Jurkat, Clone E6-1 (cell line): ENCODE results near the gene IFNA13. TPM values are rescaled to one million over a fixed set of nuclear protein-coding genes. Genes with fewer than 3 reads are reported as not detected.
"Not testable (repeated sequence)": the region's sequence is repeated elsewhere in the genome, so short reads cannot be mapped to it uniquely, and the experiment has no call there.

Experiments
- DNase-seq: peaks from one replicate; pipeline ENCODE4 v3.0.0-alpha.2; 2011; ENCODE audit warnings: low read depth, low spot score
- H3K4me3 ChIP-seq: 2 replicates; pipeline ENCODE4 v1.5.1; 2011; ENCODE audit warnings: mild to moderate bottlenecking, low read length, control low read depth, moderate library complexity
- polyA plus RNA-seq: library from polyadenylated mRNA; unstranded; fragments of >200 nt; gene quantifications from one replicate; pipeline ENCODE4 v1.2.1, GENCODE V29; 2012; ENCODE audit warnings: missing spikeins; ENCODE audit not compliant: insufficient read length, insufficient read depth

IFNA13 gene
- polyA plus RNA-seq, result not detected

DNA sequence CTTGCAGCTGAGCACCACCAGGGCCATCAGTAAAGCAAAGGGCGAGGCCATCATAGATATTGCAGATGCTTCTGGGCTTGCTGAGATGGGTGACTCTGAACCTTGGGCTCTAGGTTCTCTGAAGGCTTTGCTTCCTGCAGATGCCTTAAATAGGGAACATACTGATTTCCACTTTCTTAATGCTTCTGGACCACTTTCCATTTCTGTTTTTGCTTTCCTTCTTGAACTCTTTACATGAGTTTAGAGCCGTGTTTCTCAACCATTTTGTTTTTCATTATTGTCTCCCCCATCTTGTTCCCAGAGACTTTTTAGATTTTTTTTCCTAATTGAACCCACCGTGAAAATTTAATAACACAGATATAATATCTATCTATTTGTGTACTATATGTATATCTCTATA, at the start of gene IFNA13:
TSS of gene IFNA13 (minus strand) at position 101 of the 400 bp plus-strand sequence. CDS start at position 54, 47 bp downstream.
- DNase-seq, result no peak
- H3K4me3 ChIP-seq, result no peak within 1 kb of the TSS

DNA sequence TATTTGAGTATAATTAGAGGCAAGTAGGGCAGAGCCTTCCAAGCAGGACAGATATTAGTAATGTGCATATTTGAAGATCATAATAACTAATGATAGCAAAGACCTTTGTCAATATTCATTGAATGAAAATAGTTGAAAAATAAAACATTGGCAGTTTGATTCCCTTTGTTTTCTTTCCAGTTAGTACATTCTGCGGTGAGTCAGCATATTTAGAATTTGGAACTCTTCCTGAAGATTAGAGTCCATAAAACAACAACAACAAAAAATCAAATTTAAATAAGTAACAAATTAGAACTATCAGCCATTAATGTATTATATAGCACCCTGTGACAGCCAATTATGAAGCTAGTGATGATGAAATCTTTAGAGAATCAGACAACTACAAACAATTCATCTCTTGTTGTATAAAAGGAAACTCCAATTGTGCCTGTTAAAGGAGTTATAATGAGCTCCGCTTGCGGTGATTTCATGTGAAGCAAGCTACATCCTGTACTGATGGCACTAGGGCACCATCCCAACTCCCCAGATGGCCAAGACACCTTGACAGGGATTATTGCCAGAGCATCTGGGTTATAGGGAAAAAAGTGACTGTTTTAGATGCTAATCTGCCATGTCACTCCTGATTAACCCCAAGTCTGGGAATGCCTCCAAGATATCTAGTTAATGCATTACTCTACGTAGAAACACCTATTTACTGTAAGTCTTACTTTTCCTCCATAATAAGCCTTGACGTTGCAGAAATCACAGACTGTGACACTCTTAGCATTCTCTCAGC, 47.8 kb upstream of the IFNA13 start:
- DNase-seq, result no peak
- no peak overlapping the region for H3K4me3 ChIP-seq

DNA sequence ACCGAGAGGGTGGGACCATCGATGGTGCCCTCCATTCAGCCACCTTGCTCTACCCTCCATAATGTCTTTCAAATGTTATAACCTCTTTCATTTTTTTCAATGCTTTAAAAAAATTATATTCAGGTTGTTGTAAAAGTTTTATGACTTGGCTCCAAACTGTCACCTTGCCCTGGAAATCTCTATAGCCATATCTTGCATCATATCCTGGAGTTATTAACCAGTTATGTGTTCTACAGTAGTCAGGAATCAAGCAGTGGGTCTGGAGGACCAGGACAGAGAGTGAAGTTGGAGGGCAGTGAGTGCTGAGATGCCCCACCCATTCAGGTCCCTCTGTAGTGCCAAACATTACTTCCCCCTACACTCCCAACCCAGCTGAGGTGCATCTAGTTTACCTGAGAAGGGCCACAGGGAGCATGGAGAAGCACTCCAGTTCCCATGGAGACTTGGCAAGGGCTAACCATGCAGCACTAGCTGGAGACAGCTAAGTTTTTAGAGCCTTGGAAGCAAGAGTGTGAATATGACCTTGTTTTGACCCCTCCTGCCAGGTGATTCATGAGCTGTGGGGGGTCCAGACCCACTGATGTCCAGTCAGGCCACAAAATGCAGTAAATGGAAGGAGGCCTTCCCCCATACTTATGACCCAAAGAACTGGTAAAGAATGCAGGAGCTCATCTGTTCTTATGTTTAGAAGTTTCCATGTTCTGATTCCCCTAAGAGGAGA, 46.5 kb upstream of the IFNA13 start:
- DNase-seq, result no peak
- no peak overlapping the region for H3K4me3 ChIP-seq

DNA sequence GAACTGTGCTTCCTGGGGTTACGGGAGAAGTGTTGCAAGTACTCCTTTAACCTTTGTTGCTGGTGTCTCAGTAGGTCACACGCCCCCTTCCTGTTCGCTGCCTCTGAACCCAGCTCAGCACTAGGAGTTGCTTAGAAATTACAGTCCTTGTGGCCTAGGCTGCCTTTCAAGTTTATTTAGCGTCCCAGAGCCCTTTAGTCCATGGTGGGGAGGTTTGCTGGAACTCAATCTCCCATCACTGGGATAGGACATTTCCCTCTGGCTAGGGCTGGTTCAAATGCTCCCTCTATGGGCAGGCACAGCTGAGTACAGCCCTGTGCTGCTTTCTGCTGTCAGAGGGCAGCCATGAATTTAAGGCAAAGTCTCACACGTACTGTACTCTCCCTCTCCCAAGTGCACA, 45.8 kb upstream of the IFNA13 start:
- no peak overlapping the region for H3K4me3 ChIP-seq
- DNase-seq, result no peak

DNA sequence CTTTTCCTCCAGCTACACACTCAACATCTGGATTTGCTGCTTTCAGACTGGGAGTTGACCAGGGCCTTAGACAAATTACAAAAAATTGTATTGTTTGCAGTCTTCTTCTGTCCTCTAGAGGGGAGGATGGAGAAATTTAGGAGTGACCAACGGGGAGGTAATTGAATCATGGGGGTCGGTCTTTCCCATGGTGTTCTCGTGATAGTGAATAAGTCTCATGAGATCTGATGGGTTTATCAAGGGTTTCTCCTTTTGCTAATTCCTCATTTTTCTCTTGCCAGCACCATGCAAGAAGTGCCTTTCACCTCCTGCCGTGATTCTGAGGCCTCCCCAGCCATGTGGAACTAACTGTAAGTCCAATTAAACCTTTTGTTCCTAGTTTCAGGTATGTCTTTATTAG, 45.3 kb upstream of the IFNA13 start:
- no peak for DNase-seq
- H3K4me3 ChIP-seq, result no peak overlapping the region

DNA sequence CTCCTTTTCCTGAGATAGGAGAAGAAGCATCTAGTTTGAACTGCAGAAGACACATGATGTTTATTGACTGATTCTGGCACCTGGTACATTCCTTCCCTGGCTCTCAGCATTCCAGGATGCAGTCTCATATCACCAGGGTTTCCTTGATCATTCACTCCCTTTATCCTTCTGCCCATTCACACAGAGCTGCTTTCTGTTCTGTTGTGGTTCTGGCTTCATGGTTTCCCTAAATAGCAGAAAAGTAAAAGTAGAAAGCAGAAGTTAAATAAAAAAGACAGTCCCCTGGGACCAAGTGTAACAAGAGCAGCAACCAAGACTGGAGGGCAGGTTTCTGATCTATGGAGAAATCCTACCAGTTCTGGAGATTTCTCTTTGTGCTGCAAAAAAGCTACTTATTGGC, 44.2 kb upstream of the IFNA13 start:
- no peak for DNase-seq
- no peak overlapping the region for H3K4me3 ChIP-seq

DNA sequence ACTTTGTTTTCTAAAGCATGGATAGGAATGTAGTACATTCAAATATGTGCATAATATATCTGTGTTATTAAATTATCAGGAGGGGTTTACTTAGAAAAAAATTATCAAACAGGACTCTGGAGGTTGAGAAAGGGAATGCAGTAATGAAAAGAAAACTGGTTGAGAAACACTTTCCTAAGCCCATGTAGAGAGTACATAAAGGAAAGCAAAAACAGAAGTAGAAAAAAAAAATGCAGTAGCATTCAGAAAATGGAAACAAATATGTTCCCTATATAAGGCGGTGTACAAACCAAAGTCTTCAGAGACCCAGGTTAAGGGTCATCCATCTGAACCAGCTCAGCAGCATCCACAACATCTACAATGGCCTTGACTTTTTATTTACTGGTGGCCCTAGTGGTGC, 41.0 kb upstream of the IFNA13 start, which contains the start of gene IFNA8:
TSS of gene IFNA8 (plus strand) at position 301 of the 400 bp plus-strand sequence. CDS start at position 361, 60 bp downstream.
- H3K4me3 ChIP-seq, result no peak within 1 kb of the TSS
- no peak for DNase-seq

DNA sequence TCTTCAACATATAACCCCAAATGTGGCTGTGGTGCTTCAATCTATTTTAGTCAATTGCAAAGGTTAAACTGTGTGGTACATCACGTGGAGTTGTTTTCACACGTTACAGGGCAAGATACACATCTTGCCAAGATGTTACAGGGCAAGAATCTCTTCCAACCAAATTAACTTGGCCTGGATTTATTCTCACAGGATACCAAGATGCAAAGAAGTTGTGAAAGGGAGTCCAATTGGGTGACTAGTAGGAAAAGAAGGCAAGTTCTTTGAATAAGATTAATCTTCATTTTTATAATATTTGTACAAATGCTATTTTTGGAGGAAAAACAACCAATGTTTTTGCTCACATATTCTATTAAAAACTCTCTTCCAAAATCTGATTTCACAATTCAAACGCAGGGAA, 36.3 kb upstream of the IFNA13 start:
- H3K4me3 ChIP-seq, result no peak overlapping the region
- no peak for DNase-seq

DNA sequence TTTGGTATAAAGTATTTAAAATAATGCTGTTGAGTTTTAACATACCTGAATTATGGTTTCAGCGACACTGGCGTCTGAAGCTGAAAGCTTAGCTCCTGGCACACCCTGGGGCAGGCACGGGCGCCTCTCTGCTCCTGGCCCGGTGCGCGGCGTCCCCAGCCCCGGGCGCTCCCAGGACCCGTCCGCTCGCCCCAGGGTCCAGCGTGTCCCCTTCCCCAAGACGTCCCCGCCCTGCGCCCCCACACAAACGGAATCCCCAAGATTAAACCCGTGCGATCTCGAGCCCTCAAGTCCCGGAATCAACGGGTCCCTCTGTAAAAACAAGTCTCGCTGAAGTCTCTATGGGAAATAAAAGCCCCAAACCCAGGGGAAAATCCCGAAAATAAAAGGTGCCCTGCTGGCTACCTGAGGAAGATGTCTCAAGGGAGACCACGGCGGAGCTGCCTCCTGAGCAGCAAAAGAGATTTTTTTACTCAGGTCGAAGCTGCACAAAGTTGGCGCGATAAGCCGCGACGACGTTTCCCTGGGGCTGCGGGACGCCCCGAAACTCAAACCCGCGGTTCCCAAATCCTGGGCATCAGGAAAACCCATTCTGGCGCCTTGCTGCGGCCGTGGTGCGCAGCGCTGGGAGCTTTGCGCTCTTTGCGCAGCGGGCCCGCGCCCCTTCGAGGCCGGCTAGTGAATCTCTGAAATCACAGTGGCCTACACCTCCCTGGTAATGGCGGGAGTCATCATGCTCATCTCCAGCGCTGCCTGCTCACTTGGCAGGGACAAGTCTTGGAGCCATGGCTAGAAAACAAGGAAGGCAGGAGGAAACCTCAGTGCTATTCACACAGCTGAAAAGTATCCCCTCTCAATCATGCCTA, 34.8 kb upstream of the IFNA13 start:
- no peak for DNase-seq
- no peak overlapping the region for H3K4me3 ChIP-seq

DNA sequence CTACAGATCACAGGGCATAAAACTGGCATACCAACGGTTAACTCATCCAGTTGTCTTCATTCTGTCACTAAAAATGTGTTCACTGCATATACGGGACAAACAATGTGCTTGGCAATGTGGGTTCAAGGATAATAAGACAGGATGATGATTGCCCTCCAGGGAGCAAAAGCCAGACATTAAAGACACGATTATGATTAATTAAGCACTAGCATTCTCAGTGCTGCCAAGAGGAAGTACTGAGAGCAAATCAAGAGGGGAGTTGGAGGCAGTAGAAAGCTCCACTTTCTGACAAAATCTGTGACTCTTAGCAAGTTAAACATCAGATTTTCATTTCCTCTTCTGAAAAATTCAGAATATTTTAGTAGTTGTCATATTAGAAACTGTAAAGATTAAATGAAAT, 32.1 kb upstream of the IFNA13 start:
- no peak for DNase-seq
- H3K4me3 ChIP-seq, result no peak overlapping the region

DNA sequence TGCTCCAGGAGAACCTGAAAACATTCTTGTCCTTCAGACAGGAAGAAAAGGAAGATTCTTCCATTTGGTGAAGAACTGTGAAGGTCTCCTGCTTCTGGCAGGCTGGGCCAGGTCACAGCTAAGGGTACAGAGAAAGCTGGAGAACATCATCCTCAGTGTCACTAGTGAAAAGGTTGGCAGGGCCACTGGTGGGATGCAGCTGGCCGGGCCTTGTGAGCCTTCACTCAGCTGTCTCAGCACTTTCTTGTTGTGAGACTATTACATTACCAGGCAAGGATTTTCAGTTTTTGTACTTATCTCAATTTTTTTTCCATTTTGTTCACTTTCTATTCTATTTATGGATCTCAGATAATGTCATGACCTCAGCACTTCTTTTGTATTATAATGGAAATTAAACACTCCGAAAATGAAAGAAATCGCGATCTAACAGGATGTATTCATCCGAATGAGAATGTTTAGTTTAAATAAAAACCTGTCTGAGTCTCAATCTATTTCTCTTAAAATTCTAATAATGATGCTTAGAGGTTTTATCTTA, 31.2 kb upstream of the IFNA13 start:
- no peak for DNase-seq
- no peak overlapping the region for H3K4me3 ChIP-seq

DNA sequence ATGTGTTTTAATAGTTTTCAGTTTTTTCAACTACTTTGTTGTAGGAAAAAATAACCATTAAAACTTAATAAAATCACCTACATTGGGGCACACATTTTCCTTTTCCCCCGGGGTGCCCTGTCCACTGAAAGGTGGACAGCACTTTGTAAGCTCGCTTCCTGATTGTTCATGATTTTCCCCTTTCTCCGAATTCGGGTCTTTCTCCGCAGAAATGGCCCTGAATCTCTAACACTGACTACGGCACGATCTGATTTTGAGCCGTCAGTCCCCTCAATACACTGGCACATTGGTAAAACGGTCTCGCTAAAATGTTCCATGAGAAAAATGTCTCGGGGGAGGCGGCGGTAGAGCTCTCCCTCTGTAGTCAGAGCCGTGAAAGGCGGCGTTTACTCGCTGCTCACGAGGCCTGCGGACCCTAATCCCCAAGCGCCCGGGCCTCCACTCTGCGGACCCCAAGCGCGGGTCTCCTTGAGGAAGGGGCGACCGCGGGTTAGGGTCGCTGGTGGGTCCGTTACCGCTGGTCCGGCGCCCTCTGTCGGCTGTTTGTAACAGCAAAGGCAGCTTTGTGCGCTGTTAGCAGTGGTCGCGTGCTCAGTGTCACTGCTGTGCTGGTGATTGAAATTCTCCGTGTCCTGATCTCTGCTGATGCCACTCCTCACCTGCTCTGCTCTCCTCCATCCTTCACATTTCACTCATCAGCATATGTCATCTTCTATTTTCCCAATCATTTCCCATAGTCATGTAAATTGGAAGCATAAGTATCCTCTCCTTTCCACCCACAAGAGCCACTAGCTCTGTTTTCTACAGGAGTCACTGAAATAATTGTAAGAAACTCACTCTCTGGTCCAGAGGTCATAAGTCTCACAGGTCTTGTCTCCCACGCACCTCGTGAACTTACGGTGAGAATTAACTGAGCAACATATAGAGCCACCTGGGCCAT, 28.2 kb upstream of the IFNA13 start:
- DNase-seq, result no peak
- no peak overlapping the region for H3K4me3 ChIP-seq

DNA sequence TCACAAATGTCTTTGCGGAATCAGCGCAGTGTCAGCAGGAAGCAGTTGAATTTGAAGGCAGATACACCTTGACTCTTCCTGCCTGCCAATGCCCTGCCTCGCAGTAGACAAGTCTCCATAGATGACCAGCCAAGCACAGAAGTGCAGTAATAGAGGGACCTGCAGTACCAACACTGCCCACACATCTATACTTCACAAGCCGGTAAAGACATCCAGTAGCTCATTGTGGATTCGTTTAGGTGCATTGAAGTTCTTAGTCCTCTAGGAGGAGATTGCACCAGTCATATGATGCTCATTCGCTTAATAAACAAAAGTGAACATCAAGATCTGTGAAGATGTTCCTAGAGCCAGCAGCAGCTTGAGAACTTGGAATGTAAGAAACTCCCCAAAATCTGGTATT, 24.4 kb upstream of the IFNA13 start:
- H3K4me3 ChIP-seq, result no peak overlapping the region
- DNase-seq, result no peak

DNA sequence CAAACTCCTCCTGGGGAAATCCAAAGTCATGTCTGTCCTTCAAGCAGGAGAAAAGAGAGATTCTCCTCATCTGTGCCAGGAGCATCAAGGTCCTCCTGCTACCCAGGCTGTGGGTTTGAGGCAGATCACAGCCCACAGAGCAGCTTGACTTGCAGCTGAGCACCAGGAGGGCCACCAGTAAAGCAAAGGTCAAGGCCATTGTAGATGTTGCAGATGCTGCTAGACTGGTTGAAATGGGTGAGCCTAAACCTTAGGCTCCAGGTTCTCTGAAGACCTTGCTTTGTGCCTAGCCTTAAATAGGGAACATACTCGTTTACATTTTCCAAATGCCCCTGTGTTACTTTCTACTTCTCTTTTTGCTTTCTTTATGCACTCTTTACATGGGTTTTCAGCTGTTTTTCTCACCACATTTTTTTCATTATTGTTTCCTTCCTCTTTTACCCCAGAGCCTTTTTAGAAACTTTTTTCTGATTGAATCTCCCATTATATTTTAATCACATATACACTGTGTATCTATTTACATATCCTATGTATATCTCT, 17.3 kb upstream of the IFNA13 start, which contains the start of gene IFNA2:
TSS of gene IFNA2 (minus strand) at position 268 of the 540 bp plus-strand sequence. CDS start at position 199, 69 bp downstream.
- no peak within 1 kb of the TSS for H3K4me3 ChIP-seq
- DNase-seq, result no peak

DNA sequence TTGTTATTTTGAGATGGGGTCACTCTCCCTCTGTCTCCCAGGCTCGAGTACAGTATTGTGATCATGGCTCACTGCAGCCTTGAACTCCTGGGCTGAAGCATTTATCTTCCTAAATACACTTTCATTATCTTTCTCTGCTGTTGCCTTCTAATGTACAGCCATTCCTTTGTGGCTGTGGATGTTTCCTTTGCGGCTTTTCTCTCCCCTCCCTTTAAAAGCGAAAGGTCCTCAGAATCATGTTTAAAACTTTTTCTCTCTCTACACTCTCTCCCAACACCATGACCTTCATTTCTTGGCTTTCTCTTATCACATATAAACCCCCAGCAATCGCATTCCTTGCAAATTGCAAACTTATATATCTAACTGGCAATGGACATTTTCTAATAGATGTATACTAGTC, 15.8 kb upstream of the IFNA13 start:
- no peak for DNase-seq
- no peak overlapping the region for H3K4me3 ChIP-seq

DNA sequence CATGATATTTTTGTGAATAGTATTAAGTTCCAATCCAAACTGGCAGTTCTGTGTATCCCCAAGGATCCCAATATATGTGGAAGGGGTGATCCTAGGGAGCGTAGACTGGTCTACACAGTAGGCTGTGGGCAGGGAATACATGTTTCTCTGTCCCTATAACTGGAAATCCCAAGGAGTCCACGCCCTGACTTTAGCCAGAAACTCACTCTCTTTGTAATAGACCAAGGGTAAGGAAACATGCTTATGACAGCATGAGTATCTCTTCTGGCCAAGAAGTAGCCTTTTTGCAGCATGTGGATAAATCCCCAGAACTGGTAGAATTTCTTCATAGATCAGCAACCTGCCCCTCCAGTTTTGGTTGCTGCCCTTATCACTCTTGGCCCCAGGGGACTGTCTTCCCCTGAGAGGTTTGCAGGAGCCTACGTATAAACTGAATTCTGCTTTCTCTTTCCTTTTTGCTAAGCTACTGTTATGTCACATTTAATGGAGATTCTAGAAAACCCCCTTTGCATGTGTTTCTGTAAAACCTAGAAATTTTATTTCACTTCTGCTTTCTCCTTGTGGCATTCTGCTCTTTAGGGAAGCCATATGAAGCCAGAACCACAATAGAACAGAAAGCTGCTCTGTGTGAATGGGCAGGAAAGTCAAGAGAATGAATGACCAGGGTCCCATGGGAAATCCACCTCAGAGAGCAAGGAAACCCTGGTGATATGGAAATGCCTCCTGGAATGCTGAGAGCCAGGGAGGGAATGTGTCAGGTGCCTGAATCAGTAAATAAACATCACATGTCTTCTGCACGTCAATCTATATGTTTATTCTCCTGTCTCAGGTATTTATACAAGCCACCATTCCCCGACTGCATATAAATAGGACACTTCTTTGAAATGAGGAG, 13.8 kb upstream of the IFNA13 start:
- no peak for DNase-seq
- no peak overlapping the region for H3K4me3 ChIP-seq

DNA sequence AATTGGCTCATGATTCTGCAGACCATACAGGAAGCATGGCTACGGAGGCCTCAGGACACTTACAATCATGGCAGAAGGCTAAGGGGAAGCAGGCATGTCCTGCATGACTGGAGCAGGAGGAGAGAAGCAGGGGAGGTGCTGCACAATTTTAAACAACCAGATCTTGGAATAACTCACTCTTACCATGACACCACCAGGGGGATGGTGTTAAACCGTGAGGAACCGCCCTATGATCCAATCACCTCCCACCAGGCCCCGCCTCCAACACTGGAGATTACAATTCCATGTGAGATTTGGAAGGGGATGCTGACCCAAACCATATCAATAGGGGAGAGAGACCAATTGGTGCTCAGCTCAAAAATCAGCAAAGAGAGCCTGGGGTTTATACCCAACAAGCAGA, 3.6 kb upstream of the IFNA13 start:
- DNase-seq, H3K4me3 ChIP-seq: not testable (repeated sequence)
